DND-41 (cell line): ENCODE results near the gene FBXL15.

Experiments used
- ATAC-seq: fragments of 200-7000 bp; cut with Tn5 transposase; 3 replicates; pipeline ENCODE4 v1.9.1; 2021; ENCODE audit warnings: low read depth; ENCODE audit not compliant: insufficient read depth
- DNase-seq: peaks from one replicate; pipeline ENCODE4 v3.0.0-alpha.2; 2020
- H2AFZ ChIP-seq: 2 replicates; pipeline ENCODE4 v1.6.0; 2012; ENCODE audit warnings: low read depth, low read length
- H3K27ac ChIP-seq: 2 replicates; pipeline ENCODE4 v1.5.1; 2012; ENCODE audit warnings: low read length, inconsistent platforms
- H3K27me3 ChIP-seq: fragments of 200-600 bp; sonication (generic); 2 replicates; pipeline ENCODE4 v1.6.0; 2012; ENCODE audit warnings: low read length, mild to moderate bottlenecking, inconsistent platforms; ENCODE audit not compliant: insufficient read depth, poor library complexity
- H3K36me3 ChIP-seq: 2 replicates; pipeline ENCODE4 v1.5.1; 2012; ENCODE audit warnings: low read length, inconsistent platforms; ENCODE audit not compliant: insufficient read depth
- H3K4me1 ChIP-seq: 2 replicates; pipeline ENCODE4 v1.5.1; 2012; ENCODE audit warnings: mild to moderate bottlenecking, low read length; ENCODE audit not compliant: insufficient read depth
- H3K4me2 ChIP-seq: 2 replicates; pipeline ENCODE4 v1.6.0; 2012; ENCODE audit warnings: mild to moderate bottlenecking, moderate library complexity, low read length, inconsistent platforms; ENCODE audit not compliant: insufficient read depth
- H3K4me3 ChIP-seq, 2 experiments: fragments of 200-600 bp in 1 of 2; shearing (Covaris generic) in 1 of 2; 2 replicates each; pipeline ENCODE4 v1.5.1; 2012 to 2016; ENCODE audit warnings: inconsistent platforms in 2 of 2, low read length in 2 of 2, mild to moderate bottlenecking in 2 of 2, low read depth in 1 of 2, moderate library complexity in 1 of 2
- H3K79me2 ChIP-seq: 2 replicates; pipeline ENCODE4 v1.6.0; 2012; ENCODE audit warnings: low read length, inconsistent platforms; ENCODE audit not compliant: insufficient read depth
- H3K9ac ChIP-seq: 2 replicates; pipeline ENCODE4 v1.6.0; 2012; ENCODE audit warnings: low read depth, mild to moderate bottlenecking, inconsistent platforms, low read length, moderate library complexity
- H3K9me3 ChIP-seq: 2 replicates; pipeline ENCODE4 v1.5.1; 2012; ENCODE audit warnings: low read length, moderate library complexity, mild to moderate bottlenecking, inconsistent platforms; ENCODE audit not compliant: insufficient read depth, severe bottlenecking
- H4K20me1 ChIP-seq: 2 replicates; pipeline ENCODE4 v1.6.0; 2012; ENCODE audit warnings: low read length; ENCODE audit not compliant: insufficient read depth
- EZH2 ChIP-seq: IDR thresholded peaks from 3 replicates; pipeline ENCODE4 v1.6.1; 2012; ENCODE audit warnings: borderline replicate concordance, low read depth, mild to moderate bottlenecking, moderate library complexity, low read length, inconsistent platforms; ENCODE audit not compliant: severe bottlenecking
- TF ChIP-seq, protein P1 (sequence below): IDR thresholded peaks from 2 replicates; pipeline ENCODE4 v1.5.1; 2012; ENCODE audit warnings: borderline replicate concordance, low read length, moderate library complexity, mild to moderate bottlenecking; ENCODE audit not compliant: poor library complexity, severe bottlenecking; ENCODE audit errors: extremely low read depth

The FBXL15 gene

DNA sequence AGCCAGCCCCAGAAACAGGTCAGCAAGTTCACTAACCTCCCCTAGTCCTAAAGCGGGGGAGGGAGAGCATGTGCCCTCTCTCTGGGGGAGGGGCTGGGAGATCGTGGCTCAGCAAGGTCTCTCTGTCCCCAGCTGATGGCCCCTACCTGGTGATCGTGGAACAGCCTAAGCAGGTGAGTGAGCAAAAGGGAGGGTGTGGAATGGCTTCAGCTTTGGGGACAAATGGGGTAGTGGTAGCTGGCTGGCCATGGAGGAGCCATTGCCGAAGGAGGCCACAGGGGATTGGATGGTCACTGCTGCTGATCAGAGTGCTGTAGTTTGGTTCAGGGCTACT, 24.4 kb upstream of the FBXL15 start:
- H3K27me3 ChIP-seq: no peaks in the 10 kb centered on the region
- peak overlapping the region; percentile 89 for H3K4me2 ChIP-seq
- no peaks in the 10 kb centered on the region for H3K9me3 ChIP-seq
- H3K27ac ChIP-seq: peak overlapping the region; percentile 56; the same call in 1 of the 2 replicates
- H3K79me2 ChIP-seq: 0 out of 2 replicates have a peak, but pooled peaks cover 2% of the 10 kb centered on the region
- no peak for DNase-seq
- no peak for ATAC-seq
- H3K4me1 ChIP-seq: peaks cover 60% of the 10 kb centered on the region
- H3K4me3 ChIP-seq: peak overlapping the region in 1 of 2 experiments; percentile 64; a peak in 2 of 4 replicates
- H4K20me1 ChIP-seq: 0 out of 2 replicates have a peak, but pooled peaks cover 8% of the 10 kb centered on the region
- H3K36me3 ChIP-seq: no peaks in the 10 kb centered on the region
- H3K9ac ChIP-seq: peak overlapping the region; percentile 48; the same call in 1 of the 2 replicates
- TF ChIP-seq EZH2: no peak
- TF ChIP-seq, protein P1, sequence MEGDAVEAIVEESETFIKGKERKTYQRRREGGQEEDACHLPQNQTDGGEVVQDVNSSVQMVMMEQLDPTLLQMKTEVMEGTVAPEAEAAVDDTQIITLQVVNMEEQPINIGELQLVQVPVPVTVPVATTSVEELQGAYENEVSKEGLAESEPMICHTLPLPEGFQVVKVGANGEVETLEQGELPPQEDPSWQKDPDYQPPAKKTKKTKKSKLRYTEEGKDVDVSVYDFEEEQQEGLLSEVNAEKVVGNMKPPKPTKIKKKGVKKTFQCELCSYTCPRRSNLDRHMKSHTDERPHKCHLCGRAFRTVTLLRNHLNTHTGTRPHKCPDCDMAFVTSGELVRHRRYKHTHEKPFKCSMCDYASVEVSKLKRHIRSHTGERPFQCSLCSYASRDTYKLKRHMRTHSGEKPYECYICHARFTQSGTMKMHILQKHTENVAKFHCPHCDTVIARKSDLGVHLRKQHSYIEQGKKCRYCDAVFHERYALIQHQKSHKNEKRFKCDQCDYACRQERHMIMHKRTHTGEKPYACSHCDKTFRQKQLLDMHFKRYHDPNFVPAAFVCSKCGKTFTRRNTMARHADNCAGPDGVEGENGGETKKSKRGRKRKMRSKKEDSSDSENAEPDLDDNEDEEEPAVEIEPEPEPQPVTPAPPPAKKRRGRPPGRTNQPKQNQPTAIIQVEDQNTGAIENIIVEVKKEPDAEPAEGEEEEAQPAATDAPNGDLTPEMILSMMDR: no peak
- no peak overlapping the region for H2AFZ ChIP-seq

DNA sequence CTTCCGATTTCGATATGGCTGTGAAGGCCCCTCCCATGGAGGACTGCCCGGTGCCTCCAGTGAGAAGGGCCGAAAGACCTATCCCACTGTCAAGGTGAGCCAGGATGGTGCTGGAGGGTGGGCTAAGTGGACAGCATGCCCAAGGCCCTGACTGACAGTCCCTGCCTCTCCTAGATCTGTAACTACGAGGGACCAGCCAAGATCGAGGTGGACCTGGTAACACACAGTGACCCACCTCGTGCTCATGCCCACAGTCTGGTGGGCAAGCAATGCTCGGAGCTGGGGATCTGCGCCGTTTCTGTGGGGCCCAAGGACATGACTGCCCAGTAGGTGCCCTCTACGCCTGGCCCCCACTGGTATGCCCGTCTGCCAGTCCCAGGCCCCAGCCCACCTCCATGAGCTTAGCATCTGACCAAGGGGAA, 23.9 kb upstream of the FBXL15 start:
- DNase-seq (no peak), ATAC-seq (no peak)
- no peaks in the 10 kb centered on the region for H3K36me3 ChIP-seq
- H3K9ac ChIP-seq: peak overlapping the region; percentile 48; the same call in 1 of the 2 replicates
- H3K4me1 ChIP-seq: peaks cover 60% of the 10 kb centered on the region
- H2AFZ ChIP-seq: no peak overlapping the region
- peak overlapping the region; percentile 89 for H3K4me2 ChIP-seq
- TF ChIP-seq, protein P1: no peak
- TF ChIP-seq EZH2: no peak
- H3K27ac ChIP-seq: no peak overlapping the region
- peak overlapping the region in 1 of 2 experiments; percentile 64; a peak in 1 of 4 replicates for H3K4me3 ChIP-seq
- no peaks in the 10 kb centered on the region for H3K9me3 ChIP-seq
- 0 out of 2 replicates have a peak, but pooled peaks cover 8% of the 10 kb centered on the region for H4K20me1 ChIP-seq
- H3K27me3 ChIP-seq: no peaks in the 10 kb centered on the region
- 0 out of 2 replicates have a peak, but pooled peaks cover 2% of the 10 kb centered on the region for H3K79me2 ChIP-seq

DNA sequence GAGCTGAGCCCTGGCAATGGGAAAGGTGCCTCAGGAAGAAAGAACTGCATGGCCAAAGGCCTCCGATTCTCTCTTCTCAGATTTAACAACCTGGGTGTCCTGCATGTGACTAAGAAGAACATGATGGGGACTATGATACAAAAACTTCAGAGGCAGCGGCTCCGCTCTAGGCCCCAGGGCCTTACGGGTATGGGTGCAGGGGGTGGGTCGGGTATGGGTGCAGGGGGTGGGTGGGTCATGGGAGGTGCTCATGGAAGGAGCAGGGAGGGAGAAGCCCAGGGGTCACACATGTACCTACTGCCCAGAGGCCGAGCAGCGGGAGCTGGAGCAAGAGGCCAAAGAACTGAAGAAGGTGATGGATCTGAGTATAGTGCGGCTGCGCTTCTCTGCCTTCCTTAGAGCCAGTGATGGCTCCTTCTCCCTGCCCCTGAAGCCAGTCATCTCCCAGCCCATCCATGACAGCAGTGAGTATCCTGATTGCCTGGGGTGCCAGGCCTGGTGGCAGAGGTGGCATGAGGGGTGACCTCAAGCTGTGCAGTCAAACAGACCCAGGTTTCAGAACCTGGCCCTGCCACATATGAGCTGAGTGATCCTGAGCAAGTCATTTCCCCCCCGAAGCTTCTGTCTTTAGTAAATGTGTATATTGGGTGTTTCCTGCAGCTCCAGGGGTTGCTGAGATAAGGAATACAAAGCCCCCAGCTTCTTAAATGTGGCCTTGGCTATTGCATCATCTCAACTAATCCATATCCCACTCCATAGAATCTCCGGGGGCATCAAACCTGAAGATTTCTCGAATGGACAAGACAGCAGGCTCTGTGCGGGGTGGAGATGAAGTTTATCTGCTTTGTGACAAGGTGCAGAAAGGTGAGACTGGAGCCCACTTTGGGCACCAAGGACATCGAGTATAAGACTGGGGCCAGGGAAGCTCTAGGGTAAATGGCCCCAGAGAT, 23.1 kb upstream of the FBXL15 start:
- Histone ChIP-seq H3K9ac (no peak overlapping the region; the same call in 1 of the 2 replicates), H4K20me1 (0 out of 2 replicates have a peak, but pooled peaks cover 8% of the 10 kb centered on the region), H3K27ac (no peak overlapping the region), H2AFZ (no peak overlapping the region), H3K27me3 (no peaks in the 10 kb centered on the region), H3K79me2 (0 out of 2 replicates have a peak, but pooled peaks cover 2% of the 10 kb centered on the region), H3K4me2 (no peak overlapping the region), H3K4me3 (no peak overlapping the region), H3K9me3 (no peaks in the 10 kb centered on the region), H3K36me3 (no peaks in the 10 kb centered on the region), H3K4me1 (peaks cover 60% of the 10 kb centered on the region)
- no peak for TF ChIP-seq EZH2
- TF ChIP-seq, protein P1: no peak
- ATAC-seq: no peak
- DNase-seq: no peak
